Hematopoietic multipotent progenitor cell treated with erythropoietin and hydrocortisone succinate and interleukin-3 and kit ligand, for 15 days (in vitro differentiated cells): ENCODE results near the gene TBX20.
"Not testable (repeated sequence)": the region's sequence is repeated elsewhere in the genome, so short reads cannot be mapped to it uniquely, and the experiment has no call there.

Experiments used
- DNase-seq: peaks from one replicate; pipeline ENCODE4 v3.0.0-alpha.2; 2015; ENCODE audit warnings: low spot score

TBX20 gene

DNA sequence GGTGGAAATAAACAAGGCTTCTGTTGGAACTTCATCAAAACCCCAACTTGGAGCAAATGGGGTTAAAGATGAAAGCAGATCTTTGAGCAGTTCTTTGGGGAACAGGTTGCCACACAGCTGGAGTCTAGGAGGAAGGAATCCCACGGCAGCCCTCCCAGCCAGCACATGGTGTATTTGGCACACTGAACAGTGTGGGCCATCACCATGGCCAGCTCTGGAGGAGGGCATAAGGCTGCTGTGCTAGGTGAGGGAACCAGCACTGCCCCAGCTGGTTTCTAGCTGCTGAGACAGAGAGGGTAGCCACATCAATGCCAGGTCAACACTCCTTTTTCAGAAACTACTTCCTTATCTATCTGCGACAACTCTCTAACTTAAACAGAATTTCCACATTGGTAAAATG lies 33.7 kb downstream of the TBX20 start:
- not testable (repeated sequence) for DNase-seq

DNA sequence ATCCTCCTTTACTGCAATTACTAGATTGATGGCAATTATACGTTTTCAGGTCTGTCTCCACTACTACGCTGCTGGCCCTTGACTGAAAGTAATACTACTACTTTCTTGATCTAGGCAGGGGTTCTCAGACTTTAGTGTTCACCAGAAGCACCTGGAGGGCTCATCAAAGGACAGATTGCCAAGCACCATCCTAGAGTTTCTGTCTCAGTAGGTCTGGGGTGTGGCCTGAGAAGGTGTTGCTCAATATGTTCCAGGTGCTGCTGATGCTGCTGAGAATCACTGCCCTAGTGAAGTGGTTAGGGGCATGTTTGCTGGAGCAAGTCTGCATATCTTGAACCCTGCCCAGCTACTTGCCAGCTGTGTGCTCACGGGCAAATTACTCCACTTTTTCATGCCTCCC lies 37.9 kb downstream of the TBX20 start:
- DNase-seq = not testable (repeated sequence)

DNA sequence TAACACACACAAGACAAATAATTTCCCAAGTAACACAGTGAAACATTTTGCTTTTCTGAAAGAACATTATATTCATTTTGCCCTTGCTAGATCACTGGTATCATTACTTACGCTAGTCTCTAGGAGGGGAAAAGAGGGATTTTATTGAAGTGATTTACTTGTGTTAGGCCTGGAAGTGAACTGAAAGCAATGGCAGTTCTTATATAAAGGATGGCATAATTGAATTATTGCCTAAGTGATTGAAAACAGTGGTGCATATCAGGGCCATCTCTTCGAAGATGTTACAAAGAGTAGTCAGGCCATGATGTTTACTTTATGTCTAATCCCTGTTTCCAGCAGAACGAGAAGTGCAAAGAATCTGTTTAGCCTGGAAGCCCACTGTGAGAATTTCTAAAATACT lies 38.8 kb downstream of the TBX20 start:
- not testable (repeated sequence) for DNase-seq

DNA sequence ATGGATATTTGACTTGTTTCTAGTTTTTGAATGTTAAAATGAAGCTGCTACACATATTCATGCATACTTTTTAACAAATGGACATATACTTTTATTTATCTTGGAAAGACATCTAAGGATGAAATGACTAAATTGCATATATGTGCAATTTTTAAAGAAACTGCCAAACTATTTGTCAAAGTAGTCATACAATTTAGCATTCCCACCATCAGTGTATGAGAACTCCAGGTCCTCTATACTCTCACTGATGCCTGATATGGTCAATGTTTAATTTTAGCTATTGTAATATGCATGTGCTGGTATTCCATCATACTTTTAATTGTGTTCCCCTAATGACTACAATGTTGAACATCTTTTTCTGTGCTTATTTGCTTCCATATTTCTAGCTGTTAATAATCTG lies 47.0 kb downstream of the TBX20 start:
- DNase-seq = not testable (repeated sequence)

DNA sequence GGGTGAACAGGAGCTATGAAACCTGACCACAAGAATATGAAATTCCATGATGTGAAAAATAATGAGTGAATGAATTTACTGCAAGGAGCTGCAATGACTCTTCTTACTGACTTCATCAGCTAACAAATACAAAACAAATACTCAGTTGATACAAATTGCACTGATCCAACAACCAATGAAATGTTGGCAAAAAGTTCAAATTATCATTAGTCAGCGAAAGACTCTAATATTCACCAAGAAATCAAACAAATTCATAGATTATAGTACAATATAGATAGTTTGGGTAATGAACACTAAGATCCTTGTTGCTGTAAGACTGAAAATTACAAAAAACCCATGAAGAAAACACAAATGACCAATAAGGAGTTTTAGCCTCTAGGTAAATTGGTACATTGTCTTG lies 49.0 kb downstream of the TBX20 start:
- DNase-seq = not testable (repeated sequence)

DNA sequence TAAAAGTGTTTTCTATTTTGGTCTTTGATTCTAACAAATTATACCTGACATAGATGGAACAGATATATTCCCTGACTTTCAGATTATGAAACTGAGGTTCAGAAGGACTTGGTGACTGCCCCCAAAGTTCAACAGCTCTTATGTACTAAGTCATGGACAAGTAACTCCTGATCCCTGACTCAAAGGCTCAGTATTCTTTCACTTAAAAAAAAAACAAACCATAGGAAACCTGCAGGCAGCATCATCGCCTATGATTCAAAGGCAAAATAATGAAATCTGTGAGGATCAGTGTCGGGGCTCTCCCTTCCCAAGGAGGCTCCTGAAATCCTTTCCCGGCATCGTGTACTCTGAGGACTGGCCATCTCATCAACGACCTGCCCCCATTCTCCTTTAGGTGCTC lies 49.9 kb downstream of the TBX20 start:
- not testable (repeated sequence) for DNase-seq

DNA sequence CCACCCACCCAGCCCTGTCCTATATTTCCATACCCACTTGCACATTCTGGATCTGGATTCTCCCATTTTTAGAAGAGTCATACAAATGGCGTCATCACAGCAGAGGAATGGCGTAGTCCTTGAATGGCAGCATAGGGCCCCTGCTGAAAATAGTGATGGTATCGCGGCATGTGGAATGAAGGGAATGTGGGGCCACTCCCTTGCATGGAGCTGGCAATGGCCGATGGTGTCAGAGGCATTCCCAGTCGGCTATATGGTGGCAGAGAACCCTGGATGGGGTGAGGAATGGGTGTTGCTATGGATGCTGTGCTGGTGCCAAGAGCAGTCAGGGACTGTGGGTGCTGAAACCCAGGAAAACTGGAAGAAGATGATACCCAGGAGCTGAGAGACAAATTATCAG lies 51.5 kb downstream of the TBX20 start:
- DNase-seq = not testable (repeated sequence)

DNA sequence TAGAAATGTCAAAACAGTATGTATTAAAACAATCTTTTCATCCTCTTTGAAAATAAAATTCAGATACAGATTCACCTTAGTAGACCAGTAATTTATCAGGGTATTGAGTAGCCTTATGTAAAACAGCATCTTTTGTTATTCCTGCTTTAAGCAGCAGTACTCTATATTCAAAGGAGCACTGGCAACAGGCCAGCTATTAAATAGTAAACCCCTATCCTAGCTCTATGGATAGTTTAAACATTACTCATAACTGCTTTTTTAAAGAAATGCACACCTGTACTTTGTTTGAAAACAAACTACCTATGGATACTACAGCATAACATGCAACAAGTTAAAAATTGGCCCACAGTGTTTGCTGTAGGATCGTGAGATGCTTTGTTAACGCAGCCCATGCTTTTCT lies 53.7 kb downstream of the TBX20 start:
- not testable (repeated sequence) for DNase-seq

DNA sequence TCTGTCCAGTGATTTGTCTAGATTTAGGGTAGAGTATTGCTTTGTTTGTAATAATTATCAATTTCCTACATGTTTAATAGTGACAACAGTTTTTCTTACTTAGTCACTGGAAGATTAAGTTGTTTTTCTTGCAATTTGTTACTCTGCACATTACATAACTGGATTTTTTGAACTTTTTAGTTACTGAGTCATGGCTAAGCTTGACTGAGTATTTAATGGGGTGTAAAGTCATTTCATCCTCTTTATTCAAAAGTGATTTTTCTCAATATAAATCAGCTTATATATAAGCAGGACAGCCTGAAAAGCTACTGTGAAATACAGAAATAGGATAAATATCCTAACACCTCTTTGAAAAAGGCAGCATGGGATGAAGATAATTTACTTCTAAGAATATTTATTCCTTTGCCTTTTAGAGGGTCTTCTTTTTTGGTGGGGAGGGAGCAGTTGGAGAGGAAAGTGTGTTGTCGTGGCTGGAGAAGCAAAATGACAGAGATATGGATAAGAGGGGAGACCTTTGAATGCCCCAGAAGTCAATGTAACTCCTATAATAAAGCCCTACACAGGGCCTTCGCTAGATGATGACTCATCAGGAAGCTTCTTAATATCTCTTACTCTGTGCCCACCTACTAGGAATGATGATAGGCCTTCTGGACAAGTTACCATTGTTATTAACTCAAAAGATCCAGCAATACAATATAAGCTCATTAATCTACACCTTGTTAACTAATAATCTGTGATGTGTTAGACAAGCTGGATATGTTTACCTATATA lies 55.3 kb downstream of the TBX20 start:
- not testable (repeated sequence) for DNase-seq

DNA sequence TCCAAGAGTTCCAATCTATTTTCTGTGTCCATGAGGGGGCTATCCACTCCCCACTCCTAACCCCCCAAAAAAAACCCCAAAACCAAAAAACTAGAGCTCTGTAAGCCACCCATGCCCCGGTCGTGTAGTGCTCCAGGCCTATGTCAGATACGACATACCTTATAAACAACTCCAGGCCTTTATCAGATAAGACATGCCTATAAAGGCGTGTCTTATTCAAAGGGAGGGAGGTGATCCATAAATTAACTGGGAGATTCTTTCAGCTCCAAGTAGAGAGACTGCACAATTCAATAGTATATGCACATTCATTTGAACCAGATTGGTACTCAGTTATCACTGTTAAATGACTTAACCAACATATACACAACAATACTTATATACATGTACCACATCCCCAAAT lies 62.3 kb downstream of the TBX20 start:
- not testable (repeated sequence) for DNase-seq

DNA sequence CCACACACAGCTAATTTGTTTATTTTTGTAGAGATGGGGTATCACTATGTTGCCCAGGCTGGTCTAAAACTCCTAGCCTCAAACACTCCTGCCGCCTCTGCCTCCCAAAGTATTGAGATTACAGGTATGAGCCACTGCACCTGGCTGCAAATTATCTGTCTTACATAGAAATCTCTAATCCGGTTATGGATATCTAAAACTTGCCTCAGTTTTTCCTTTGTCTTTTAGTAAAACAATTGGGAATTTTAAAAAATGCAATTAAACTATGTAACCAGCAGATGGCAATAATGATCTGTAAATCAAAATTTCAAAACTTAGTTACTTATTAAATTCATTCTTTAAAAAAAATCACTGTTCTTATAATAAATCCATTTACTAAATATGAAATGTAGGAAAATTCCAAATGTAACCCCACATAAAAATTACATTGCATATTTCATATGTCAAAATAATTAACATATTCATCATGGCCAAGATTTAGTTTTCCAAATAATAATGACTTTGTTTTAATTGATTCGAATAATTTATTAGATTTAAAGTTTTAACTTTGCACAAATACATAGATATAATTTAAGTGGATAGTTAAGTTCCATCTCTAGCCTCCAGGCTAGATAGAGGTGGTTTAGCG lies 63.6 kb downstream of the TBX20 start:
- not testable (repeated sequence) for DNase-seq

DNA sequence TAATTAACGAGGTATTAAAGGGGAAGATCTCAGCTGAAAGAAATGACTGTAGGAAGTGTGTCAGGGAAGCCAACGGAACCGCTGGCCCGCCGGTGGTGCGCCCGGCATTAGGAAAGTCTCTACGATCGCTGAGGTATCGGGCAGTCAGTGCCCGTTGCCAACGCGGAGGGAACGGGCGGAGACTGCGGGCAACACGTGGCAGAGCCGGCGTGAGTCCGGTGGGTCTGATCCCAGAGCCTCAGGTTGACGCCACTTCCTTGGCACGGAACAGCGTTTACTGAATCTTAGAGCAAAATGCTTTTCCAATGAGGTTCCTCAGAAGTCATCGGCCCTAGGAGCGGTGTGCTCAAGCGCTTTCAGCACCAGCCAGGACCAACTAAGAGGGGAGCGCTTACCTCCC lies 67.1 kb downstream of the TBX20 start:
- not testable (repeated sequence) for DNase-seq

DNA sequence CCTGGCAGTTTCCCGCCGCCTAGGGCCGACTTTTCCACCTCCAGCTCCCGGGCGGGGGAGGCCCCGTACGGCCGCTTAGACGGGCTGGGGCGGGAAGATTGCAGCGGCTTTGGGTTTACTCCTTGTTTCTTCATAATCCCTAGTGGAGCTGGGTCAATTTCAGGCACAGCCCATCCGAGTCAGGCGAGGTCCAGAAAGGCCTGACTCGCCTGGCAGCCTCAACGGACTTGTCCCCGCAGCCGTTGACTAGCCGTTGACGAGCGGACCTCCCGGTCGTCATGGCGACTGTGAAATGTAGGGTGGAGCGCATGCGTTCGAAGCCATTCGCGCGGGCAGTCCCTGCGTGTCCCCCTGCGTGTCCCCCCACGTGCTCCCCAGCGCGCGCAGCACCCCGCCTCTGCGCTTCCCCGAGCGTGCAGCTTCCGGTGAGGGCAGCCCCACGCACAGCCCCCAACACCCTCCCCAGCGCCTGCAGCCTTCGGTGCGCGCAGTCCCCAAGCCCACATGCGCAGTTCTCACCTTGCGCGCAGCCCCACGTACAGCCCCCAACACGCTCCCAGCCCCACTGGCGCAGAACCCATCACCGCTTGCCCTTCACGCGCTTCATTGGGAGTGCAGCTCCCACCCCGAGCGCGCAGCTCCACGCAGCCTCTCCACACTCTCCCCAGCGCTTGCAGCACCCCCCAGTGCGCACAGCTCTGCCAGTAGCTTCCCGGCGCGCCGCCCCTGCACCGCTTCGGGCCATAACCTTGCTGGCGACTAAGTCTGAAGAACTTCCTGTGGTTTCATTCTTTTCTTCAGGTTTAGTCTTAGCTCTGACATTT lies 67.8 kb downstream of the TBX20 start:
- no peak for DNase-seq

DNA sequence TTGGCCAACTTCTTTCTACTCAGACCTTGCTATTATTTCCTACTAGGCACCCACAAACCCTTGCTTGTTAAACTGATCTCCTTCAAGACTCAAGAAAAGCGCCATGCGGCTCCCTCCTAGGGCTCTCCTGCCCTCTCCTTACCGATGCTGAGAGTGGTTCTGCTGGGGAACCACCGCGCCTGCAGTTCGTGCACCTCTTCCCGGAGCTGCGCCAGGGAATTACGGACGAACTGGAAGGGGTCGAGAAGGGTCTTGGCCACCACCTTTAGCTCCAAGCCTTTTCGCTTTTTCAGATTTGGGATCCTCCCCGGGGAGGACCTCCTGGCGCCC lies 68.4 kb downstream of the TBX20 start:
- DNase-seq = not testable (repeated sequence)

DNA sequence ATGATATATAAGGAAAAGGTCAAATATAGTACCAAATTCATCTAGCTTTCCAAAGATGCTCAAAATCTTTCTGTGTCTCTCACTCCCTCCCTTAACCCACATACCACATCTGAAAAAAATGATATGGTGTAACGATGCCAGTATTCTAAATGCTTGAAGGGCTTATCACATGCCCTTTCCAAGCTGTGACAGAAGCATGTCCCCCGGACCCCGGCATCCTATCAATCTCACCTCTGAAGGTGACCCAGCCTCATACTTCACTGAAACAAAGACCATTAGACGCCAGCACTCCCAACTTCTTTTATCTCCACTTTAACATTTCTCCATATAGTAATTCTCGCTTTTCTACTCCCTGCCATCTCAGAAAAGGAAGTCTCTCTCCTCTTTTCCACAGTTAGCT lies 68.9 kb downstream of the TBX20 start:
- DNase-seq = not testable (repeated sequence)

DNA sequence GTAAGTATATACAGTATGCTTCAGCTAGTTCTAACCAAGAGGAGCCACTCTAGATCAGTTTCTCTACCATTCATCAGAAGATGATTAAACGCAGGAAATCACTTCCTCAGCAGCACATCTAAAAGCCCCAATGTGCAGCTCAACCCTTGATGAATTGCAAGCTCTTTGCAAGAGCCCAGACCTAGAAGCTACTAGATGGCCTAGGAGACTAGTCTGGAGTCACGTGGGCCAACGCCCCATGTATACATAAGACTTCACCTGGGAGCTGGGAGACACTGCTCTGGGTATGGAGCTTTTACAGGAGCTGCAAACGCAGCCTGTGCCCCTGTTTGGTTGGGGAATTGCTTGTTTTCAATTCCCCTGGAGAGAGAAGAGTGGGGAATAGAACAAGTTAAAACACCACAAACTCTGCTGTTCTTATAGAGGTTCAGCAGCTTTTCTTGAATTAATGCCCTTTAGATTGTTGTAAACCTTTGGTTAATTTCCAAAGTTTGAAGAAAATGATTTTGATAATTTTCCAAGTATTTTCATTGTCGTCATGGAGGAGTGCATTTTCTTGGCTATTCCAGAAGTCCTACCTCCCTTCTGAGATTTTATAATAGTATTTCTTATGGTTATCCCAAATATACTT lies 69.9 kb downstream of the TBX20 start:
- not testable (repeated sequence) for DNase-seq

DNA sequence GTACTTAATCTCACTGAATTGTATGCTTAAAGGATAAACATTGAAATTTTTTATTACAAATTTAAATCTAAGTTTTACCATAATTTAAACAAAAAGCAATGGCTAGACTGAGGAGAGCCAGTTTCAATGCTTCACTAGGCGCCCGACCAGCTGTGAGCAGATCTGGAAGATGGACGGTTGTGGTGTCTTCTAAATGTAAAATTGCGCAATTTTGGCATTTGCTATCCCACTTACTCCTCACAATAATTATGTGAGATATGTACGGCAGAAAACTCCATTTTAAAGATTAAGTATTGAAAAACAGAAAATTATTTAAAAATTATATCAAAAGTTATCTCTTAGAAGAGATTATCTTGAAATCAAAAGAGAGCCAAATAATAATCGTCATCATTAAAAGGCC lies 73.2 kb downstream of the TBX20 start:
- DNase-seq = not testable (repeated sequence)

DNA sequence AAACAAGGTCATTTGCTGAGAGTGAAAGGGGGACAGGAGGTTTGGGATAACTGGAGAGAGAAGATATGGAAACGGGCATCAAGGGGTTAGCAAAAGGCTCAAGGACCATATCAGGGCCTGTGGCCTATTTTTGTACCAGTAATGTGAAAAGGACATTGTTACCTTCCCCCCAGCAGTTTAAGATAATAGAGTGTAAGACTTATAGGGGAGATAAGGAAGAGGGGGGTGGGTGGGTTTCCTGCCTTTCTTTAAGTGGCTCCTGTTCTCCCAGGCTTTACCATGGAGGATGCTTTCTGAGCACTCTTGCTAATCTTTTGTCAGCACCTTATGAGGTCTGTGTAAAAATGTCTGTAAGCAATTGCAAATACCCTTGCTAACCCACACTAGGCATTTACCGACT lies 80.7 kb downstream of the TBX20 start:
- not testable (repeated sequence) for DNase-seq

DNA sequence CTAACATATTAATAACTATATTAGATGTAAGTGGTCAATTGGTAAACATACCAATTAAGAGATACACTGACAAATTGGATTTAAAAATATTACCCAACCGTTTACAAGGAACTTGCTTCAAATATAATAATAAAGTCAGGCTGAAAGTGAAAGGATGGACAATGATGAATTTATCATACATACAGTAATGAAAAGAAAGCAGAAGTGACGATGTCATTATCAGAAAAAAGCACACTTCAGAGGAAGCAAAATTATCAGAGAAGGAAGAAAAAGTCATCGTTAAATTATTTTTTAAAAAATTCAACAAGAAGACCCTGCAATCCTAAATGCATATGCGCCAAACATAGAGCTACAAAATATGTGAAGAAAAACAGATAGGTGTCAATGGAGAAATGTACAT lies 81.8 kb downstream of the TBX20 start:
- DNase-seq = not testable (repeated sequence)

DNA sequence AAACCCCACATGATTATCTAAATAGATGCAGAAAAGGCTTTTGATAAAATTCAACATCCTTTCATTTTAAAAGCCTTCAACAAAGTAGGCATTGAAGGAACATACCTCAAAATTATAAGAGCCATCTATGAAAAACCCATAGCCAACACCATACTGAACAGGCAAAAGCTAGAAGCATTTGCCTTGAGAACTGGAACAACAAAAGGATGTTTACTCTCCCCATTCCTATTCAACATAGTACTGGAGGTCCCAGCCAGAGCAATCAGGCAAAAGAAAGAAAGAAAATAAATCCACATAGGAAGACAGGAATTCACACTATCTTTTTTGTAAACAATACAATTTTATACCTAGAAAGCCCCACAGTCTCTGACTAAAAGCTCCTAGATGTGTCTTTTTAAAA lies 86.2 kb downstream of the TBX20 start:
- not testable (repeated sequence) for DNase-seq

DNA sequence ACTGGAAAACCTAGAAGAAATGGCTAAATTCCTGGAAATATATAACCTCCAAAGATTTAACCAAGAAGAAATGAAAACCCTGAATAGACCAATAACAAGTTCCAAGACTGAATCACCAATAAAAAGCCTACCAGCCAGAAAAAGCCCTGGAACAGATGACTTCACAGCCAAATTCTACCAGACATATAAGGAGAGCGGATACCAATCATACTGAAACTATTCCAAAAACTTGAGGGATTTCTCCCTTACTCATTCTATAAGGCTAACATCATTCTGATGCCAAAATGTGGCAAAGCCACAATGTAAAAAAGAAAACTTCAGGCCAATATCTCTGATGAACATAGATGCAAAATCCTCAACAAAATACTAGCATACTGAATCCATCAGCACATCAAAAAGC lies 86.7 kb downstream of the TBX20 start:
- DNase-seq = not testable (repeated sequence)

DNA sequence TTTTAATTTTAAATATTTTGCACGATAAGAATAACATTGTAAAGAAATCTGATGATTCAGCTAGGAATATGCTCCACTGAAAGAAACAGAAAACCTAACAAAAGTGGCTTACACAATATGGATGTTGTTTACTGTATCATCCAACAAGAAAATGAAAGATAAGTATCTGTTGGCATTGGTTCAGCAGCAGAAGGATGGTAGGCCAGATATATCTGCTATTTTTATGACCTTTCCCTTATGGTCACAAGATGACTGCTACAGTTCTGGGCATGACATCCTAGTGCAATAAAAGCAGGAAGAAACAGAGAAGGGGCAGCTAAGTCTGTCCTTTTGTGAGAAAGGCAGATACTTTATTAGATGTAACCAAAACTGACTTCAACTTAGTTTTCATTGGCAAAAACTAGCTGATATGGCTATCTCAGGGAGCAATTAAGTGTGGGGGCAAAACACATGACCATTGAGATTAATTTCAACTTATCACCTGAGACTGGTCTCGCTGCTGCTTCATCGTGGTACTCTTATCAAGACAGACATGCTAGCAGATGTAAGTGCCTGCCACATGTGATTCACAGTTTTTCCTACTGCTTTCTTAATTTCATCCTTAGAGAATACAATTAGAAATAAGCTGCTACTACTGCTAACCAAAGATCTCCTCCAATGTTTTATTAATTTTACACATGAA lies 92.7 kb downstream of the TBX20 start:
- DNase-seq = peak; percentile 19
